Heart right ventricle (tissue), 16 donors: ENCODE data around the gene PARP6. TPM values are rescaled to one million over a fixed set of nuclear protein-coding genes. Genes with fewer than 3 reads are reported as not detected.

ENCODE experiments used
- ATAC-seq, 8 donors: fragments of 200-7000 bp; cut with Tn5 transposase; one replicate each; pipeline ENCODE4 v1.9.1; 2020; ENCODE audit warnings: mild to moderate bottlenecking in 8 of 8, moderate library complexity in 8 of 8, moderate number of reproducible peaks in 1 of 8
- DNase-seq, 2 donors: peaks; one replicate each; pipeline ENCODE4 v3.0.0-alpha.2; 2020
- H3K27ac ChIP-seq, 10 donors: fragments of 200-600 bp; sonication (generic) in 2 of 10; one replicate each; pipeline versions ENCODE4 v1.5.0 to v1.8.0; 2020 to 2022; ENCODE audit warnings: mild to moderate bottlenecking in 3 of 10
- H3K27me3 ChIP-seq, 7 donors: fragments of 200-600 bp; one replicate each; pipeline ENCODE4 v1.8.0; 2021 to 2022; ENCODE audit warnings: mild to moderate bottlenecking in 2 of 7
- H3K36me3 ChIP-seq, 9 donors: fragments of 200-600 bp; sonication (generic) in 1 of 9; one replicate each; pipeline versions ENCODE4 v1.5.0 to v1.8.0; 2020 to 2022; ENCODE audit warnings: mild to moderate bottlenecking in 2 of 9
- H3K4me1 ChIP-seq, 9 donors: fragments of 200-600 bp; sonication (generic) in 1 of 9; one replicate each; pipeline versions ENCODE4 v1.5.0 to v1.8.0; 2020 to 2022; ENCODE audit warnings: mild to moderate bottlenecking in 4 of 9
- H3K4me3 ChIP-seq, 10 donors: fragments of 200-600 bp; sonication (generic) in 2 of 10; one replicate each; pipeline versions ENCODE4 v1.5.0 to v1.8.0; 2020 to 2022; ENCODE audit warnings: mild to moderate bottlenecking in 7 of 10, moderate library complexity in 2 of 10
- H3K9me3 ChIP-seq, 11 donors: fragments of 200-600 bp in 10 of 11; sonication (generic) in 2 of 11; one replicate each; pipeline versions ENCODE4 v1.5.0 to v1.8.0; 2013 to 2022; ENCODE audit warnings: mild to moderate bottlenecking in 2 of 11, control low read depth in 1 of 11, moderate library complexity in 1 of 11
- WGBS, 2 donors: extraction: QIAGEN DNeasy Blood & Tissue Kit; methylation state at CpG; one replicate each; pipeline ENCODE4 v1.1.7; 2013; ENCODE audit warnings: inconsistent platforms in 1 of 2; 5-methylcytosine and 5-hydroxymethylcytosine counted together
- intact Hi-C, 10 donors: fragments of 100-400 bp; cut with DNase I; formaldehyde crosslinking; loops; one replicate each; pipeline versions ENCODE4 v1.11.1 to v1.14.2; 2022
- polyA plus RNA-seq, 2 donors: library from polyadenylated mRNA; stranded (reverse); fragments of 200-250 nt; gene quantifications; one replicate each; pipeline ENCODE4 v1.2.3, GENCODE V29; 2013
- total RNA-seq, 10 donors: library from RNA; stranded (reverse); fragmentation: NEBNext Ultra II Directional in 3 of 10; extraction: Animal tissue kit (Norgen Biotek cat#: 25700) in 3 of 10; gene quantifications; one replicate each; pipeline versions ENCODE4 v1.2.1 to v1.2.4, GENCODE V29; 2021 to 2023
- TF ChIP-seq, protein P1 (sequence below), 9 donors: fragments of 200-600 bp; sonication (generic) in 2 of 9; IDR thresholded peaks; one replicate each; pipeline versions ENCODE4 v1.5.0 to v1.8.0; 2021 to 2022; ENCODE audit warnings: antibody characterized with exemption in 9 of 9, mild to moderate bottlenecking in 5 of 9, moderate library complexity in 1 of 9
- donor health status: Arrhythmogenic right ventricular cardiomyopathy.
- donor health status: ischemic (EF 13 %, LVEDD 7.1; RV severe dilation, severe dysfunction).
- donor health status: healthy with polysubstance abuse.
- donor health status: DM: no; HTN: yes; CAD: no.
- donor health status: DM: no; HTN: no; CAD: no.
- donor health status: ischemic (EF 25% LVEDD 6.9; RV normal size, moderate dysfunction).
- donor health status: ischemic (EF 25% LVEDD 5.7; RV mildly dilated, moderate dysfunction).
- donor health status: healthy.
- donor health status: DM: yes; HTN: yes; CAD: no.
- donor health status: Ischemic cardiomyopathy.
- donor health status: ischemic (EF 35%, LVEDD 5.7; RV mildly dilated, moderate dysfunction).
- donor health status: nonischemic (EF 11% LVEDD 7.7; RV severe dilation, severe dysfunction).
- donor health status: DM: yes; HTN: yes; CAD: no.
- donor health status: PGD.
- donor health status: ischemic (EF 29% LVEDD 5.4; RV normal size, mild dysfunction).
- donor health status: nonischemic (EF 23%, LVEDD 6.1; RV moderate dilation, normal function).

Gene PARP6
- total and polyA plus RNA-seq, 12 donors: 28.2 to 113 (median 37.6) TPM

DNA sequence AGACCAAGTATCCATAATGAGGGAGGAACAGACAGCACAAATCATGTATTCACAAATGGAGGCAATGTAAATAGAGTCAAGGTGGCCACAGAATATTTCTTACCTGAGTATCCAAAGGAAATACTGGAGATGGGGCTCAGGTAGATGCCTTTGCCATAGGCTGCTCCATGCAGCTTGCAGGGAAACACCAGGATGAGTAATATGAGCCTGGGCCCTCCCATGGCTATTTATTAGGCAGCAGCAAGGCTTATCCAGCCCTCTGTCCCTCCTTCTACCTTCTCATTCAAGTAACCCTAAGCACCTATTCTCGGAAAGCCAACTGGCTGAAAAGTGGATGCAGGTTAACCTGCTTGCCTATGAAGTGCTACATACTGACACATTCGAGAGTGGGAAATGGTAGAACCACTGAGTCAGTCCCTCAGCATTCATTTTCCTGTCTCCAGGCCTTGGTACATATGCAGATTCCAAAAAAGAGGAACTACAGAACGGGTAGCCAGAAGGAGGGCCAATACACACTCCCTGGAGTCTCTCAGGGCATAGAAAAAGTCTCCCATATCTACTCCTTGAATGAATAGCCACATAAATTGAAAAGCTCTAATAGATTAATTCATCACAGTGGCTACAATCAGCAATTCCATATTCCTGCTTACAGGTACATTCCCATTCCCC is 23.1 kb downstream of the PARP6 start:
- no peaks in the 10 kb centered on the region for H3K9me3 ChIP-seq
- no peaks in the 10 kb centered on the region for H3K27me3 ChIP-seq
- TF ChIP-seq, protein P1, sequence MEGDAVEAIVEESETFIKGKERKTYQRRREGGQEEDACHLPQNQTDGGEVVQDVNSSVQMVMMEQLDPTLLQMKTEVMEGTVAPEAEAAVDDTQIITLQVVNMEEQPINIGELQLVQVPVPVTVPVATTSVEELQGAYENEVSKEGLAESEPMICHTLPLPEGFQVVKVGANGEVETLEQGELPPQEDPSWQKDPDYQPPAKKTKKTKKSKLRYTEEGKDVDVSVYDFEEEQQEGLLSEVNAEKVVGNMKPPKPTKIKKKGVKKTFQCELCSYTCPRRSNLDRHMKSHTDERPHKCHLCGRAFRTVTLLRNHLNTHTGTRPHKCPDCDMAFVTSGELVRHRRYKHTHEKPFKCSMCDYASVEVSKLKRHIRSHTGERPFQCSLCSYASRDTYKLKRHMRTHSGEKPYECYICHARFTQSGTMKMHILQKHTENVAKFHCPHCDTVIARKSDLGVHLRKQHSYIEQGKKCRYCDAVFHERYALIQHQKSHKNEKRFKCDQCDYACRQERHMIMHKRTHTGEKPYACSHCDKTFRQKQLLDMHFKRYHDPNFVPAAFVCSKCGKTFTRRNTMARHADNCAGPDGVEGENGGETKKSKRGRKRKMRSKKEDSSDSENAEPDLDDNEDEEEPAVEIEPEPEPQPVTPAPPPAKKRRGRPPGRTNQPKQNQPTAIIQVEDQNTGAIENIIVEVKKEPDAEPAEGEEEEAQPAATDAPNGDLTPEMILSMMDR (IDR thresholded peaks at IDR 0.05): no peak
- ATAC-seq: no peak
- H3K4me3 ChIP-seq: no peak overlapping the region
- intact Hi-C loops: no loop called here
- peaks cover 0 to 5% (median 0%) of the 10 kb centered on the region in 9 donors for H3K4me1 ChIP-seq
- no peak for DNase-seq
- peaks cover 0 to 100% (median 57%) of the 10 kb centered on the region in 9 donors for H3K36me3 ChIP-seq
- no peak overlapping the region for H3K27ac ChIP-seq
- 88% methylated on average over 3 of the region's 3 CpGs for WGBS, 2 donors

DNA sequence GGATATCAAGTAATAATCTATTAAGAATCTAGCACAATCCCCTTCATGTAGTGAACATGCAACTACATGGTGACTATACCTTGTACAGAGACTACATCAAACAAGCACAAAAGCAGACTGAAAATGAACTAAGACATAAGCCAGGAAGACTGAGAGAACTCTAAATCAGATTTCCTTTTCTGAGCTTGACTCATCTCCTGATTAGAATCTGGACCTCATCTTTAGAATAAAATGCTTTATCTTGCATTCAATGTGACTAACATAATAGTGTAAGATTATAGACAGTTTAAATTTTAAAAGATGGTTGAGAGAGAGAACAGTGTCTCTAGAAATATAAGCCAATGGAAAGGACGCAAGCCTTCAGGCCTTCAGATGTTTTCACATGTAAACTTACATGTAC is 23.8 kb downstream of the PARP6 start:
- peaks cover 0 to 100% (median 57%) of the 10 kb centered on the region in 9 donors for H3K36me3 ChIP-seq
- TF ChIP-seq, protein P1 (IDR thresholded peaks at IDR 0.05): no peak
- H3K27me3 ChIP-seq: no peaks in the 10 kb centered on the region
- no peak overlapping the region for H3K27ac ChIP-seq
- no peaks in the 10 kb centered on the region for H3K9me3 ChIP-seq
- H3K4me3 ChIP-seq: no peak overlapping the region
- 95 to 100% methylated on average over 1 of the region's 1 CpG for WGBS, 2 donors
- ATAC-seq (no peak), DNase-seq (no peak)
- H3K4me1 ChIP-seq: peaks cover 0 to 5% (median 0%) of the 10 kb centered on the region in 9 donors
- intact Hi-C loops: no loop called here

DNA sequence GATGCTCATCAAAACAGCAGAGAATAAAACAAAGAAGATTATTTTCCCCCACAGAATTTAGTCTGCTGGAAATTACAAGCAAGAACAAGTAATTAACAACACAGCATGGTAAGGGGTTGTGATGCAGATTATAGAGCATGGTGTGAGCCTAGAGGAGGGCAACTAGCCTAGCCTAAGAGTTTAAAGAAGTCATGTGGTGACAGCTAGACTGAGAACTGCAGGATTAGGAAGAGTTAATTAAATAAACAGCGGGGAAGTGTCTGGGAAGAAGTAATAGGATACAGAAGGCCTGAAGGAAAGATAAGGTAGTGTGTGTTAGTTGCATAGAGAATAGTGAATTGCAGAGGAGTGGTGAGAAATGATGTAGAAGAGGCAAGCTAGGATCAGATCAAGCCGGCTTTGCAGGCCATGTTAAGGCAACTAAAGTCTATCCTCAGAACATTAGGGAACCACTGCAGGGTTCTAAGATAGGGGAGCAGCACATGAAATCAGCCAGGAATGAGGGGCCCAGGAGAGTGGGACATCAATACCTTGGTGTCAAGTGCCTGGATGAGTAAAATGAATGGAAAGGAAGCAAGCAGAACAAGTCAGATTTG is 29.5 kb downstream of the PARP6 start:
- ATAC-seq: no peak
- TF ChIP-seq, protein P1 (IDR thresholded peaks at IDR 0.05): no peak
- Histone ChIP-seq H3K4me1 (peaks cover 0 to 2% (median 0%) of the 10 kb centered on the region in 9 donors), H3K9me3 (no peaks in the 10 kb centered on the region), H3K4me3 (no peak overlapping the region), H3K36me3 (peaks cover 0 to 100% (median 59%) of the 10 kb centered on the region in 9 donors), H3K27ac (no peak overlapping the region), H3K27me3 (no peaks in the 10 kb centered on the region)
- WGBS, 2 donors: 39 to 49% methylated on average over 2 of the region's 2 CpGs
- intact Hi-C loops: no loop called here
- DNase-seq: no peak

DNA sequence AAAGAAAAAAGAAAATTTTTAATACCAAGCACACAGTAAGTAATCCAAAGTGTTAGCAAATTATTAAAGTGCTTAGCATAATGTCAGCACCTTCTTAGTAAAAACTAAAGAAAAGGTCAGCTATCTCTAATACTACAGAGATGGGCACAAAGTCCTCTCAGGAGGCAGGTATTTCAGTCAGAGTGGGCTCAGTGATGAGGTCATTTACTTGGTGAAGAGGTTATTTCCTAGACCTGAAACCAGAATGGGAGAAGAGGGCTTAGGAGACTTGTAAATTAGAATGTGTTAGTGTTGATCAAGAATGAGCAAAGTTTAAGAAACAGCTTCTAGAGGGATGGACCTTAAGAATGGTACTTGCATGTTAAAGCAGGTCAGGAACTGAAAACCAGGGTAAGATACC is 32.7 kb downstream of the PARP6 start:
- TF ChIP-seq, protein P1 (IDR thresholded peaks at IDR 0.05): no peak
- Histone ChIP-seq H3K4me1 (peaks cover 0 to 18% (median 0%) of the 10 kb centered on the region in 9 donors), H3K36me3 (peaks cover 0 to 70% (median 52%) of the 10 kb centered on the region in 9 donors), H3K27me3 (no peaks in the 10 kb centered on the region), H3K4me3 (no peak overlapping the region), H3K27ac (no peak overlapping the region), H3K9me3 (no peaks in the 10 kb centered on the region)
- intact Hi-C loops: loop anchor here in 1 of 10 donors (5.0 kb wide), 1 partner anchor 37 kb away; no protein-coding TSS in a partner anchor
- ATAC-seq (no peak), DNase-seq (no peak)
